Hypothalamus (tissue), 51 donors: ENCODE results near the gene FIBCD1.

Experiments
- DNase-seq, 51 donors: peaks; one replicate each; lab custom pipeline; 2025; lab: John Stamatoyannopoulos, UW

The FIBCD1 gene

DNA sequence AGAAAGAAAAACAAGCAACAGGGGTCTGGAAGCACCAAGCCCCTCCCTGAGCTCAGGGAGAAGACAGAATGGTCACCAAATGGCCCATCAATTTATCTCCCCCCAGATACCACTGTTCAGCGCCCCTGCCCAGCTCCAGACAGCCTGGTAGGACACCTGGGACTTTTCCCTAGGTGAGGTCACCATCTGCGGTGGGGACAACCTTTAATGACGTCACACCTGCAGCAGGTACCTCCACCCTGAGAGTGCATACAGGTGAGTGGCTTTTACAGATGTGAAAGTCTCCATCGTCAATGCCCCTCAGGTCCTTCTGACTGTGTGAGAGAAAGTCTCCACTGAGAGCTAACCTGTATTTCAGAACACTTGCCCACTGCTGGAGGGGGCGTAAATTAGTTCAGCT is 35.6 kb upstream of the FIBCD1 start:
- DNase-seq, result no peak

- DNase-seq, result no peak
These were observed 34.7 kb upstream of the FIBCD1 start for GRCh38 chr9:130973686-130974281.

GRCh38 chr9:130972957-130973685 is 34.1 kb upstream of the FIBCD1 start:
- DNase-seq, result no peak

DNA sequence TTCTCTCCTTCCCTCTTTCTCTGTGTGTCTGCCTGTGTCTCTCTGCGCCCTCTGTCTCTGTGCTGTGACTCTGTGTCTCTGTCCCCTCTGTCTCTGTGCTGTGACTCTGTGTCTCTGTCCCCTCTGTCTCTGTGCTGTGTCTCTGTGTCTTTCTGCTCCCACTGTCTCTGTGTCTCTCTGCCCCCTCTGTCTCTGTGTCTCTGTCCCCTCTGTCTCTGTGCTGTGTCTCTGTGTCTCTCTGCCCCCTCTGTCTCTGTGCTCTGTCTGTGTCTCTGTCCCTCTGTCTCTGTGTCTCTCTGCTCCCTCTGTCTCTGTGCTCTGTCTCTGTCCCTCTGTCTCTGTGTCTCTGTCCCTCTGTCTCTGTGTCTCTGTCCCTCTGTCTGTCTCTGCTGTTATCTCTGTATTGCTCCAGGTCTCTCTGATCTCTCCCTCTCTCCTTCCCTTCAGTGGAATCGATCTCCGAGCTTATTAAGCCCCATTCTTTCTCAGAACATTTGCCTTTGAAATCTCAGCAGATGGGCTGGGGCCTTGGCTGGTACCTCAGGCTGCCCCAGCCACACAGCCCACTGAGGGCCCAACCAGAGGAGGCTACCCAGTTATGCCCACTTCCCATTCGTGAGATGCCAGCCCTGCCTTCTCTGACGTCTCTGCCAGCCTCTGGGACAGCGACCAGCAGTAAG is 33.4 kb upstream of the FIBCD1 start:
- DNase-seq, result peak in 1 of 51 donors; percentile 7

DNA sequence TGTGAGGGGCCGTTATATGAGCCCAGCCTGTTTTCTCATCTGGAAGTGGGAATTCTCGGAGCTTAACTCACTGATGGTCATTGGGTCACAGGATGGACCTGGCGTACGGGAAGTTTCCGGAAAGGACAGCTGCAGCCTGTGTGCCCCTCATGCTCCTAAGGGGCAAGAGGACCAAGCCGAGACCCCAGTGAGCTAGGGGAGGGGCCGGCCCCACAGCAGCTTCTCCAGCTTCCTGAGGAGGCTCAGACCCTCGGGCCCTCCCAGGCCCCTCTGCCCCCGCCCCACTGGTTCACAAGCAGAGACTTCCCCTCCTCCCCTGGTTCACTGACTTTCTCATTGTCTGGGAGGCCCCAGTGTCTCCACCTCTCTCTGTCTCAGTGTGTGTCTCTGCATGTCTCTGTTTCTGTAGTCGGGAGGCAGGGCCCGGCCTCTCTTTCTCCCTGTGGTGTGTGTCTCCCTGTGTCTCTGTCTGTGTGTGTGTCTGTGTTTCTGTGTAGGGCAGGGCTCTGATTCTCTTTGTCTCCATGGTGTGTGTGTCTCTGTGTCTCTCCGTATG is 32.3 kb upstream of the FIBCD1 start:
- no peak for DNase-seq

GRCh38 chr9:130970855-130971254 is 31.8 kb upstream of the FIBCD1 start:
- DNase-seq, result no peak

DNA sequence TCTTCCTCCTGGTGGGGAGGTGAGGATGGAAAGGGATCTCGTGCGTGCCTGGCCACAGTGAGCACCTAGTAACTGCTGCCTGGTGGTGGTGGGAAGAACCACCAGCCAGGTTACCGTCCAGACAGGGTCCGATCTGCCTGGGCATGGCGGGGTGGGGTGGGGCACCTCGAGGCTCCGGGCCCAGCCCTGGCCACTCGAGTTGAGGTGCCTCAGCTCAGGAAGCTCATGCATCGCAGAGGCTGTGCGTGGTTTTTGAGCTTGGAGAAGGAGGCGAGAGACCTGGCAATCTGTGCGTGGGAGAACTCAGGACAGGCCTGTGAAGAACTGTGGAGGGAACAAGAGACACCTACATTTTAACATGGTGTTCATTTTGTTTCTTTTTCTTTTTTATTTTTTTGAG is 31.0 kb upstream of the FIBCD1 start:
- no peak for DNase-seq

DNA sequence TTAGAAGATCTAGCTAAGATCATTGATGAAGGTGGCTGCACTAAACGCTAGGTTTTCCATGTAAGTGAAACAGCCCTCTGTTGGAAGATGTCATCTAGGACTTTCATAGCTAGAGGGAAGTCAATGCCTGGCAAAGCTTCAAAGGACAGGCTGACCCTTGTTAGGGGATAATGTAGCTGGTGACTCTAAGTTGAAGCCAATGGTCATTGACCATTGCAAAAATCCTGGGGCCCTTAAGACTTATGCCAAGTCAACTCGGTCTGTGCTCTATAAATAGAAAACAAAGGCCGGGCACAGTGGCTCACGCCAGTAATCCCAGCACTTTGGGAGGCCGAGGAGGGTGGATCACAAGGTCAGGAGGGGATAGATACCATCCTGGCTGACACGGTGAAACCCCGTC is 26.6 kb upstream of the FIBCD1 start:
- DNase-seq, result no peak

GRCh38 chr9:130963916-130964315 is 24.9 kb upstream of the FIBCD1 start:
- no peak for DNase-seq

DNA sequence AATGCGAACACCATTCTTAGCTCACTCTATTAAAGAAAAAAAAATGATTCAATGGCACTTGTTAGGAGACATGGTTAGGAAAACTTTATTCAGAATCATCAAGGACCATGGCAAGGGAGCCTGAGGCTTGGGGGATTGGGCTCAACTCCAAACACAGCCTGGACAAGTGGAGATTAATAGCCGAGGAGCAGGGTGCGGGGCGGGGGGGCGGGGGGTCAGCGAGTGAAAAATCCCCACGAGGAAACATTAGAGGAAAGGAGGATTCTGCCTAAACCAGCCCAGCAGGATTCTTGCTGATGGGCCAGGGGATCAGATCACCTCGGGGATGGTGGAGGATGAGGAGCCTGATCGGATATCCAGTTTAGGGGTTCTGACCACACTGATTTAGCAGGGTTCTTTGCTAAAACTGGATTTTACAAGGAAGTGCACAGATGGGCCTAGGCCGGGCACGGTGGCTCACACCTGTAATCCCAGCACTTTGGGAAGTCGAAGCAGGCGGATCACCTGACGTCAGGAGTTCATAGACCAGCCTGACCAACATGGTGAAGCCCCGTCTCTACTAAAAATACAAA is 24.4 kb upstream of the FIBCD1 start:
- no peak for DNase-seq

DNA sequence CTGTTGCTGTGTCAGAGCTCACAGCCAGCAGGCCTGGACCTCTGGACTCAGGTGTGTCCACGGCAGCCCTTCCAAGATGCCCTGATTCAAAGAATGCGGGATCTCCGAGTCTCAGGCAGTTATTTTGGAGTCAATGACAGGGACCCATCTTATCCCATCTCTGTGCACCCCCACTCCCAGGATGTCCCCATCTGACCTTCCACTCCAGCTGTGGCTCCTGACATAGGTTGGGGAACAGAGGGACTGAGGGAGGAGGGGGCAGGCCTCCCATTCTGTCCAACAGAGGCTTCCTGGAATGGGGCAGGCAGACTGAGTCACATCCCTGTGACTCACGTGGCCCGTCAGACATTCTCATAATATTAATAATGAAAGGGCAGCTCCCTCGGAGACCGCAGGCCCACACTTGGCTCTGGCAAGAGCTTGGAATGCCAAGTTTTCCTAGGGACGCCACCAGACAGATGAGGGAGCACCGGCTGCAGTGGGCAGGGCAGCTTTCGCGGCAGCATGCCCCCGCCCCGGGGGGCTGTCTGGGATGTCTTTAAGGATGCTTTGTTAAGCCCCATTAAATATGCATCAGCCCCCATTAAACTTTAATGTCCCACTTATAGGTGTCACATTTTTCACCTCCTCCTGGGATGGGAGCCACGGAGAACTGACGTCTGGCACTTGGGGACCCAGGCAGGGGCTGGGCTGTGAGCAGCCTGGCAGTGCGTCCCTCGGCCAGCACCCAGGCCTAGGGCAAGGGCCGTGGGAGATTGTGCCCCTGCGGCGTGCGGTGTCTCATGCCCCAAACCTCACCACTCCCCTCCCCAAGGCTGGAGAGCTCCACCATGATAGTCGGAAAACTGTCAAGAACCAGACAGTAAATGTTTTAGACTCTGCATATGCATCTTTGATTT is 23.6 kb upstream of the FIBCD1 start:
- peak in 2 of 51 donors; percentile 16 to 34 for DNase-seq

- no peak for DNase-seq
These were observed 22.7 kb upstream of the FIBCD1 start for GRCh38 chr9:130961511-130962300.

DNA sequence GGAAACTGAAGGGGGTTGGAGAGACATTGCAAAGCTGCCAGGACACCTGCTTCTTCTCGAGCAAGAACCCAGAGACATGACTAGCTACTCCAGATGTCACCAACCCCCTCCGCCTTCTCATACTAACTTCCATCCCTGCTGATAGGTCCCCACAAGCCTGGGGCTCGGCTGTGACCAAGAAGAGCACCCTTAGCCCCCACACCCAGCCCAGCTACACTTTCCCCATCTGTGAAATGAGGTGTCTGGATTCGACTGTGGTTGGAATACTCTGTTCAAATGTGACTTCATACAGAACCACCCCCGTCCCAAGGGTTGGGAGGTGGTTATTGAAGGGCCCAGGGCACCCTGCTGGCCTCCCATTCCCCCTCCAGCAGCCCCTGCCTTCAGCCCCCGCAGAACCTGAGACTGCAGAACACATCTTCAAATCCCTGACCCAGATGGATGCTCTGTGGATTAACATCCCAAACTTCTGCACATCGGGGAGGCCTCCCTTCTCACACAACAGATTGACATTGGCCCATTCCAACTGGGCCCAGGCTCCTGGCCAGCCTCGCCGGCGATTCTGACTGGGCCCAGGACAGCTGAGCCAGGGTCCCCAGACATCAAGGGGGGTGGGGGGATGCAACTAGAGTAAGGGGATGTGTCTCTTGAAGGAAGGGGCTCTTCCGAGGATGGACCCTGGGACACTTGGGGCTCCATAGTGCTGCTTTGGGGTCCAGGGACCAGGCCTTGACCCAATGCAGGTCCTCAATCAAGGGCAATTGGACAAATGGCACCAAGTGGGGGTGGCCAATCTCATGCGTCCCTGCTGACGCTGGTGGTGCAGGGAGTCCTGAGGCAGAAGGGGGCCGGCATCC is 21.7 kb upstream of the FIBCD1 start:
- DNase-seq, result no peak

GRCh38 chr9:130959809-130960334 is 20.8 kb upstream of the FIBCD1 start:
- DNase-seq, result no peak

- peak in 2 of 51 donors; percentile 5 to 9 for DNase-seq
These were observed 19.5 kb upstream of the FIBCD1 start for GRCh38 chr9:130958564-130958963.

DNA sequence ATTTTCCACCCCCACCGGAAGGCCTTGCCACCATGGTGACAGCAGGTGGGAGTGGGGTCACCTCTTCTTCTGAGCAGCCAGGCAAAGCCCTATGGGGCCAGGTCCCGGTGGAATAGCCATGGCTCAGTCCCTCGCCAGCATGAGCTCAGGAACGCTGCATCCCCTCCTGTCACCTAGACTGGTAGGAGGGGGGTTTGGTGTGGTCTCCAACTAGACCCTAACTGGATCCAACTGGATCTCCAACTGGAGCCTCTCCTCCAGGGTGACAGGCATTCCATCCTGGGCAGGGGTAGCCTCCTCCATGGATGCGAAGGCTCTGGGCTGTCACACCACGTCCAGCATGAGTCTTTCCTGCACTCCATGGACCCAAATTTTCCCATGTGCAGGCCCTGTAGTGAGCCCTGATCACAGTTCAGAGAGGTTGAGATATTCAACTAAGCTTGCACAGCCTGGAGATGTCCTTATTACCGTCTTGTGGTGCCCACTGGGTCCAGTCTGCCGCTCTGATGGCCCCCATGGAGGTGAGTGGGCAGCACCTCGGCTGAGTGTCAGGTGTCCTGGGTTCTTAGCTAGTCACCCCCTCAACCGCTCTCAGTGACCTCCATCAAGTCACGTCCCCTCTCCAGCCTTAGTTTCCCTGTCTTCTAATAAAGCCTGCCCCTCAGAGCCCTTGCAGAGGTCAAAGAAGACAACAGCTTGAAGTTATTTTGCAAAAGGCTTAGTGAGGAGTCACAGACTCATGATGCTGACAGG is 18.6 kb upstream of the FIBCD1 start:
- no peak for DNase-seq

DNA sequence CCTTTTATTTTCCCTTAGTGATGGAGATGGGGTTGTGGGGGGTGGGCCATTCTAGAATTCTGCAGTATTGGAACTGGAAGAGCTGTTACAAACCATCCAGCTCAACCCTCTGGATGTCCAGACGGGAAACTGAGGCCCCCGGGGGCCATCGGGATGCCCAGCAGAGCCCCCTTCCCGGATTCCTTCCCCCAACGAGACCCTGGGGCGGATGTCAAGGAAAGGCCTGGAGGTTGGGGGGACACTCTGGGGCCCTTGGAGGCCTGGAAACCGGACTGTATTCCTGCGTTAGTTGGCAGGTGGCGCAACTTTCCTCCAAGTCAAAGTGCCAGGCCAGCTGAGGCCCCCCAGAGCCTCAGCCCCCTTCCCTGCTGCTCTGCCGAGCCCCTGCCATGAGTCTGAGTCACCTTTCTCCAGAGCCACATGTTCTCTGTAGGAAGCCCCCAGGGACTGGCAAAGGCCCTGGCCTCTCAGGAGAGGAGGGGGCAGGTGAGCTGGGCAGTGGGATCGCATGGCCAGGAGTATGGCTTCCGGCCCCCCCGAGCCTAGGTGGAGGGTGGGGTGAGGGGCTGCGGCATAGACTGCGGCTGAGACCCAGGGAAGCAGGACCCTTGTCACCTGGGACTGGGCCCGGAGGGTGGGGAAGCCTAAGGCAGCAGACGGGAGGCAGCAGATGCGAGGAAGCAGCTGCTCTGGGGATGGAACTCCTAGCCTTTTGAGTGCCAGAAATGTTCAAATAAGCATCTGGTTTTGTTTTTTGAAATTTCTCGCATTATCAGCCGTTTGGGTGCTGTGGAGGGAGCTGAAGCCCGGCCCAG is 17.8 kb upstream of the FIBCD1 start:
- no peak for DNase-seq
